ENCODE measurements around the gene CPLX3.

DNA sequence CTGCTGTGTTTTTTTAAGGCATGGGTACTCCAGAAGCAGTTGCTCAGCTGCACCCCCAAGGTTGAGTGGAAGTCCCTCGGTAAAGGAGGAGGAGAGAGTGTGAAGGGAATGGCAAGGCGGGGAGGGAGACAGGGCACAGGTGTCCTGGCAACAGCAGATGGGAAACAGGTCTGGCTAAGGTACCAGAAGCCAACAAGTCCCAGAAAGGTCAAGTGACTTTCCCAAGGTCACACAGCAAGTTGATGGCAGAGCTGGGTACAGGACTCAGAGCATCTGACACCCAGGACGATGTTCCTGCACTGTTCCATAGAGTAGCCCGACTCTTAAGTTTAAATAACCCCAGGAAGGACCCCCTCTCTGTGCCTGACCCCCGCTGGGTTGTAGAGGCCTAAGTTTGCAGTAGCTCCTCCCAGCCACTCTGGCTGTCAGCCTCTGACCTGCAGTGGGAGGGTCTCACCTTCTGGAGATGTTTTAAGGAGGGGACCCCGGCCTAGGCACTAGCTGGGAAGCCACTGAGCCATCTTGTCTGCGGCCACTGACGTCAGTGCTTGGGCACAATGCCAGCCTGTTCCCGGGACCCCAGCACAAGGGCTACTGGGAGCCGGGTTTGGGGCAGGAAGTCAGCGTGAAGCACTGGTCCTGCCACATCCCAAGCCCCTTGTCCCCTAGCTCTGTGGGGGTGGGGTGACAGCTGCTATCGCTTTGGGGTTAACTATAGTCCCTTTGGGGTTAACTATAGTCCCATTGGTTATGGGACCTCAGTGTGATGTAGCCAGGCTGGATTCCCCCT is 34.0 kb upstream of the CPLX3 start:
- no peak for TF ChIP-seq POLR2A (IDR thresholded peaks at IDR 0.05)
- TF ChIP-seq, protein P1, sequence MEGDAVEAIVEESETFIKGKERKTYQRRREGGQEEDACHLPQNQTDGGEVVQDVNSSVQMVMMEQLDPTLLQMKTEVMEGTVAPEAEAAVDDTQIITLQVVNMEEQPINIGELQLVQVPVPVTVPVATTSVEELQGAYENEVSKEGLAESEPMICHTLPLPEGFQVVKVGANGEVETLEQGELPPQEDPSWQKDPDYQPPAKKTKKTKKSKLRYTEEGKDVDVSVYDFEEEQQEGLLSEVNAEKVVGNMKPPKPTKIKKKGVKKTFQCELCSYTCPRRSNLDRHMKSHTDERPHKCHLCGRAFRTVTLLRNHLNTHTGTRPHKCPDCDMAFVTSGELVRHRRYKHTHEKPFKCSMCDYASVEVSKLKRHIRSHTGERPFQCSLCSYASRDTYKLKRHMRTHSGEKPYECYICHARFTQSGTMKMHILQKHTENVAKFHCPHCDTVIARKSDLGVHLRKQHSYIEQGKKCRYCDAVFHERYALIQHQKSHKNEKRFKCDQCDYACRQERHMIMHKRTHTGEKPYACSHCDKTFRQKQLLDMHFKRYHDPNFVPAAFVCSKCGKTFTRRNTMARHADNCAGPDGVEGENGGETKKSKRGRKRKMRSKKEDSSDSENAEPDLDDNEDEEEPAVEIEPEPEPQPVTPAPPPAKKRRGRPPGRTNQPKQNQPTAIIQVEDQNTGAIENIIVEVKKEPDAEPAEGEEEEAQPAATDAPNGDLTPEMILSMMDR (IDR thresholded peaks at IDR 0.05), result no peak

All from uterus (tissue), 2 donors.